Astrocyte of the hippocampus (primary cell): ENCODE data around the gene USP34.

Experiments
- DNase-seq: peaks from one replicate; pipeline ENCODE4 v3.0.0; 2011; ENCODE audit warnings: low read depth, low spot score

The USP34 gene

GRCh38 chr2:61320181-61320580 is 150.7 kb downstream of the USP34 start:
- no peak for DNase-seq

- no peak for DNase-seq
Observed at GRCh38 chr2:61318553-61318952, 152.3 kb downstream of the USP34 start.

DNA sequence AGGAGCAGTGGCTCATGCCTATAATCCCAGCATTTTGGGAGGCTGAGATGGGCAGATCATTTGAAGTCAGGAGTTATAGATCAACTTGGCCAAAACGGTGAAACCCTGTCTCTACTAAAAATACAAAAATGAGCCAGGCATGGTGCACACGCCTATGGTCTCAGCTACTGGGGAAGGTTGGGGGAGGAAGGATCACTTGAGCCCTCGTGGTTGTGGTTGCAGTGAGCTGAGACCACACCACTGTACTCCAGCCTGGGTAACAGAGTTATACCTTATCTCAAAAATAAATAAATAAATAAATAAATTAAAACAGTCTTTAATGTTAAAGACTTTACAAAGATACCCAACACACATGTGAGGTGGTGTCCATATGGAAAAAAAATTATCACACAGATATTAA is 174.9 kb downstream of the USP34 start:
- no peak for DNase-seq

GRCh38 chr2:61291851-61292575 is 178.9 kb downstream of the USP34 start:
- no peak for DNase-seq

DNA sequence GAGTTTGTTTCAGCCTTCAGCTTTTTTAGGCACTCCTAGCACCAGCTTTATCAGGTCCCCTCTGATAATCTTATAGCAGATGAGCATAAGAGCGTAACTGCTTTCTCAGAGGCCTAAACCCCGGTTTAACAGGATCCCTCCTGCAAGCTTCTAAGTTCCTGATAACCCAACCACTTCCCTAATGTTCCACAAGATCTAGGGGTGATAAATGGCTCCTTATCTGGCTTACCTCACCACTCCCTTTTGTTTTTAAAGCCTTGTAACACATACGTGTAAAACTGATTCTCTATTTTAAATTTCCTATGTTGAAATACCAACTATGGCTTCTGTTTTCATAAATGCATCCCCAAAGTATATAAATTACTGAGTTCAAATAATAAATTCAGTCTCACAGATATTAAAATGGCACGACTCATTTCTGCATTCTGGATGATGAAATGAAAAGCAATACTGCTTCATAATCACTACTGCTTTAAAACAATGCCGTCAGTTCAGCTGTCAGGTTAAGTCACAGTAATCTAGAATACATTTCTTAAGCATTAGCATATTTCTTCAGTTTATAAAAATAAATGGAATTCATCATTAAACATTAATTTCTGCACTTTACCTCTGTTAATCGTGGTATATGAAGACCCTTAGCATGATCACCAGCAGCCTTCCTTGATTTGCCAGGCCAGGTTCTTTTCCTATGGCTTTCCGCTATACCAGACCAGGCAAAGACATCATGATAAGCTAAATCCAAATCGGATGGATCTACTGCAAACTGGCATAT is 182.6 kb downstream of the USP34 start:
- no peak for DNase-seq

DNA sequence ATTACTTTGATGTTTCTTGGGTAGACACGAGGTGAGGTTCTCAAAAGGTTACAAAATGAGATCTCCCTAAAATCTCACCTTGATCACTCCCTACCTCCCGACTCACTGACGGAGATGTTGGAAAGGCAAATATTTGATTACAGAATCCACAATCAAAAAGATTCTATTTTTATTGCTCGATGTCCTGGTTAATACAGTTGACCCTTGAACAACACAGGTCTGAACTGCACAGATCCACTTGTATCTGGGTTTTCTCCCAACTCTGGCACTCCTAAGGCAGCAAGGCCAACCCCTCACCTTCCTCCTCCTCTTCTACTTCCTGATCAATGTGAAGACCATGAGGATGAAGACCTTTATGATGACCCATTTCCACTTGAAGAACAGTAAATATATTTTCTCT is 183.6 kb downstream of the USP34 start:
- no peak for DNase-seq

- DNase-seq = no peak
Observed at GRCh38 chr2:61283443-61284160, 187.3 kb downstream of the USP34 start.

- DNase-seq = no peak
Observed at GRCh38 chr2:61282104-61282590, 188.7 kb downstream of the USP34 start.

- DNase-seq = no peak
Observed at GRCh38 chr2:61281321-61281720, 189.6 kb downstream of the USP34 start.

- DNase-seq = no peak
Observed at GRCh38 chr2:61277756-61278155, 193.1 kb downstream of the USP34 start.

DNA sequence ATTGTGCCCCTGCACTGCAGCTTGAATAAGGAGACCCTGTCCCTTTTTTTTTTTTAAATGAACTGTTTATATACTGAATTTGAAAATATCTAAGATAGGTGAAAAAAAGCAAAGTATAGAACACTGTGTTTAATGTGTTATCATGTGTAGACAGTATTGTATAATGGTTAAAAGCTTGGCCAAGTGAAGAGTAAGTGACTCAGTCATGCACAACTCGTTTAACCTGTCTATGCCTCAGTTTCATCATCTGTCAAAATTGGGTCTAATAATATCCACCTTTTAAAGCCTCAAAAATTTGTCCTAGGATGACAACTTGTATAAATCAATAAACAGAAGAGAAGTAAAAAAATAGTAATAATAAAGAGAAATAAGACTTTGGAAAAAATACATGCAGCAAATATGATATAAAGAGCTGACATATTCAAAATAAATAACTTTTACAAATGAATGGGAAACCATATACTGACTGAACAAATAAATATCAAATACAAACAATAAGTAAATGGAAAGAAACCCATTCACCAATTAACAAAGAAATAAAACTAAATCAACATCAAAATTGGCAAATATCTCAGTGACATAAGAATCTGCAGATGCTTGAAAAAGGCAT is 195.2 kb downstream of the USP34 start:
- DNase-seq = no peak

GRCh38 chr2:61272421-61273070 is 198.3 kb downstream of the USP34 start:
- peak; percentile 52 for DNase-seq

DNA sequence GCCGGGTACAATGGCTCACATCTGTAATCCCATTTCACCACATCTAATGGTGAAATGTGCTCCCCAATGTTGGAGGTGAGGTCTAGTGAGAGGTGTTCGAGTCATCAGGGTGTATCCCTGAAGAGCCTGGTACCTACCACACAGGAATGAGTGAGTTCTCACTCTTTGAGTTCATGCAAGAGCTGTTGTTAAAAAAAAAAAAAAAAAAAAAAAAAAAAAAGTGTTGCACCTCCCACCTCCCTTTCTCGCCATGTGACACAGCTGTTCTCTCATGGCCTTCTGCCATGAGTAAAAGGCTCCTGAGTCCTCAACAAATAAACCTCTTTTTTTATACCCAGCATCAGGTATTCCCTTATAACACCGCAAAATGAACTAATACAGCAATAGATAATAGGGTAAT is 202.6 kb downstream of the USP34 start:
- no peak for DNase-seq

DNA sequence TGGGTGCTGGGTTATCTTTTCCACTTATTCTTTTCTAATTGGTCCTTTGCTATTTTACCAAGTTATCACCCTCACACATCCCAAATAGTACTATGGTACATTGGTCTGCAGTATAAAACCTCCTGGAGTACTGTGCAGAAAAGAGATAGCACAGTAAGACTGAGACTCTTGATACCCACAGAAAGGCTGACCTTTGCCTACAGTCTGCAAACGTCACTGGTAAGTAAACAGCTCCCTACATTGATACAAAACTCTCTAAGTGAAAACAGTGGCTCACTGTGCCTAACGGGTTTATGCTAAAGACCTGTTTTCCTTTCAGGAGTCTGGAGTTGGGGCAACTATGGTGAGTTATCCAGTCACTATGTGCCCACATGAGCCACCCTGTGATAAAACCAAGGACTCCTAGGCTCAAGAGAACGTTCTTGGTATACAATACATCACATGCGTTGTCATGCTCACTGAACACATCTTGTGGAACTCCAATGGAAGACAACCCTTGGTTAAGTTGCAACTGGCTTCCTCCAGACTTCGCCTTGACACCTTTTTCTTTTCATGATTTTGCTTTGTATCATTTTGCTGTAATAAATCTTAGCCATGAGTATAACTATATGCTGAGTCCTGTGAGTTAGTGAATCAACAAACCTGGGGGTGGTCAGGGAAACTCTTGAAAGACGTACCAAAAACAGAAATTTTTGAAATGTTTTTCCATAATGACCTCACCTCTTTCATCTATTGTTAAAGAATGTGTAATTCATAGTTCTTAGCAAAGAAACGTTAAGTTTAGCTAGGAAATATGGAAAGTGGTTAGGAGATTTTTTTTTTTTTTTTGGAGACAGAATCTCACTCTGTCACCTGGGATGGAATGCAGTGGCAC is 204.0 kb downstream of the USP34 start:
- peak; percentile 13 for DNase-seq

DNA sequence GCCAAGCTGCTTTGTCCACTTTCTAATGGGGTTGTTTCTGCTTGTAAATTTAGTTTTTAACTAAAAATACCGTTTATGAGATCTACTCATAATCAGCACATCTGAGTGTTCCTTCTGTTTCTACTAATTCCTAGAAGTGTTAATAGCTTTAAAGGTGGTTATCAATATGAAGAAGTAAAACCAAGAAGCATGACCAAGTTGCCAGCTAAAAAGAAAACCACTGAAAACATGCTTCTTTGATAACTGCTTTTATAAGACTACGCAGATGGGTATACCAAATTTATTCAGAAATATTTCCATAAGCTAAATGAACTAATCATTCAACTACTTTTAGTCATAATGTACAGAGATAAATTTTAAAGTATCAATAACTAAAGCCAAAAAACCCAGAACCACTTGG is 207.1 kb downstream of the USP34 start:
- no peak for DNase-seq

DNA sequence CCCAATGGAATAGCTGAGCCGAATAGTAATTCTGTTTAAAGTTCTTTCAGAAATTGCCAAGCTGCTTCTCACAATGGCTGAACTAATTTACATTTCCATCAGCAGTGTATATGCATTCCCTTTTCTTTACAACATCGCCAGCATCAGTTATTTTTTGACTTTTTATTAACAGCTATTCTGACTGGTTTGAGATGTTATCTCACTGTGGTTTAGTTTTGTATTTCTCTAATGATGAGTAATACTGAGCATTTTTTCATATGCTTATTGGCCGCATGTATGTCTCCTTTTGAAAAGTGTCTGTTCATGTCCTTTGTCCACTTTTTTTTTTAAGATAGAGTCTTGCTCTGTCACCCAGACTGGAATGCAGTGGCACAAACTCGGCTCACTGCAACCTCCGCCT is 208.2 kb downstream of the USP34 start:
- DNase-seq = peak; percentile 17

DNA sequence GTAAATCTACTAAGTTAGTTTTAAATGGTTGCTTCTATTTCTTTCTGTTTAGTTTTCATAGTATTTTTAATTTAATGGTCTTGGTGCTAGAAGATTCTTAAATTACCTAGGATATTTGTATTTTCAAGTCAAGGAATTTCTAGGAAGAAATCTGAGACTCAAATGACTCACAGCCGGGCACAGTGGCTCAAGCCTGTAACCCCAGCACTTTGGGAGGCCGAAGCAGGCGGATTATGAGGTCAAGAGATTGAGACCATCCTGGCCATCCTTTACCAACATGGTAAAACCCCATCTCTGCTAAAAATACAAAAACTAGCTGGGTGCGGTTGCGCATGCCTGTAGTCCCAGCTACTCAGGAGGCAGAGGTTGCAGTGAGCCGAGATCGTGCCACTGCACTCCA is 213.4 kb downstream of the USP34 start:
- no peak for DNase-seq

DNA sequence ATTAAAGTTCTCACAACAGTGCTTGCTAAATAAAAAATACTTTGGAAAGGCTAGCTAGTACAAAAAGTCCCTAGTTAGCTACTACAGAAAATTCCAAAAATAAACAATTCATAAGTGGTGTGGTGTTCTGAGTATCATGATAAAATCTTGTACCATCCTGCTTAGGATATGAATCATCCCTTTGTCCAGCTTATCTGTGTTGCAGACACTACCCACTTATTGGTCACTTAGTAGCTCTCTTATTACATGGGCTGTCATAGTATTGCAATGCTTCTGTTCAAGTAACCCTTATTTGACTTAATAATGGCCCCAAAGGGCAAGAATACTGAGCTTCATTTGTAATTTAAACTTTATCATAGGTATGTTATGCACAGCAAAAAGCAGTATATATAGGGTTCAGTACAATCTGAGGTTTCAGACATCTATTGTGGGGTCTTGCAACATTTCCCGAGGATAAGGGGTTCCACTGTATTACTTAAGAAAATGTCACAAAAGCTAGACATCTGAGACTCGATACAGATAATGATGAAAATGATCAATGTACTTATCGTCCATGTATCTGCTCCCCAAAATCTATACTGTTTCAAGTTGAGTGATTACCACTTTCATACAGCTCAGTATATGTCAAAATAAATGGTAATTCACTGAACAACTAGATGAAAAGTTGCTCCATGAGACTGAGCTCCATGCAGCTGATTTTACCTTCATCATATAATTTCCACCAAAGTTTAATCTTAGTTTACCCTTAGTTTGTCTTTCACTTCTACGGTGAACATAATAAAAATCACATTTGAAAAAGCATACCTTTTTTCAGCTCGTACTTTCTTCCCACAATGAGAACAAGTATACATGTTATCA is 215.1 kb downstream of the USP34 start:
- peak; percentile 28 for DNase-seq

GRCh38 chr2:61254536-61254935 is 216.4 kb downstream of the USP34 start:
- no peak for DNase-seq

DNA sequence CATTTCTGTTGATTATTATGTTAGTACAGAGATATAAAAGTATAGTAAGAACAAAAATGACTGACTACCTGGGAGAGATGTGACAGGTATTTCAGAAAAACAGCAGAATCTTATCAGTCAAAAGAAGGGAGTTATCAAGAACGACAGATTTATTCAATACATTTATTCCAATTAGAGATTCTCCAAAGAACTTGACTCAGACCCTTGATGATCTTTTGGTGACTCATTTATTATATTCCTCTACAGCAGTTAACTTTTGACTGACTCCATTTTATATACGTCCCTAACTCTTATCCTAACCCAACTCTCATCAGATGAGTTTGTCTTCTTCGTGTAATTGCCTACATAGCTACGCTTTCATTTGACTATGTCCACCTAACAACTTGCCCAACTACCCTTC is 217.8 kb downstream of the USP34 start:
- DNase-seq = no peak
